22Rv1 (cell line): Measurements from ENCODE around the gene DCP1B.

Experiments used
- ZFX ChIP-seq: fragments of 450-650 bp; IDR thresholded peaks from 2 replicates; pipeline ENCODE4 v1.6.1; 2017; ENCODE audit warnings: antibody characterized with exemption, borderline replicate concordance
- TF ChIP-seq, protein P1 (sequence below): fragments of 450-650 bp; IDR thresholded peaks from 2 replicates; pipeline ENCODE4 v1.5.1; 2017; ENCODE audit warnings: mild to moderate bottlenecking

GRCh38 chr12:1917172-1918070, 86.8 kb downstream of the DCP1B start:
- TF ChIP-seq, protein P1, sequence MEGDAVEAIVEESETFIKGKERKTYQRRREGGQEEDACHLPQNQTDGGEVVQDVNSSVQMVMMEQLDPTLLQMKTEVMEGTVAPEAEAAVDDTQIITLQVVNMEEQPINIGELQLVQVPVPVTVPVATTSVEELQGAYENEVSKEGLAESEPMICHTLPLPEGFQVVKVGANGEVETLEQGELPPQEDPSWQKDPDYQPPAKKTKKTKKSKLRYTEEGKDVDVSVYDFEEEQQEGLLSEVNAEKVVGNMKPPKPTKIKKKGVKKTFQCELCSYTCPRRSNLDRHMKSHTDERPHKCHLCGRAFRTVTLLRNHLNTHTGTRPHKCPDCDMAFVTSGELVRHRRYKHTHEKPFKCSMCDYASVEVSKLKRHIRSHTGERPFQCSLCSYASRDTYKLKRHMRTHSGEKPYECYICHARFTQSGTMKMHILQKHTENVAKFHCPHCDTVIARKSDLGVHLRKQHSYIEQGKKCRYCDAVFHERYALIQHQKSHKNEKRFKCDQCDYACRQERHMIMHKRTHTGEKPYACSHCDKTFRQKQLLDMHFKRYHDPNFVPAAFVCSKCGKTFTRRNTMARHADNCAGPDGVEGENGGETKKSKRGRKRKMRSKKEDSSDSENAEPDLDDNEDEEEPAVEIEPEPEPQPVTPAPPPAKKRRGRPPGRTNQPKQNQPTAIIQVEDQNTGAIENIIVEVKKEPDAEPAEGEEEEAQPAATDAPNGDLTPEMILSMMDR: no peak
- TF ChIP-seq ZFX: no peak
